IMR-90 (cell line): Measurements from ENCODE around the gene ELAC1. TPM values are rescaled to one million over a fixed set of nuclear protein-coding genes. Genes with fewer than 3 reads are reported as not detected.

ENCODE experiments used
- ATAC-seq: fragments of 200-7000 bp; cut with Tn5 transposase; 2 replicates; pipeline ENCODE4 v1.9.1; 2020; ENCODE audit warnings: low read depth, mild to moderate bottlenecking, moderate library complexity
- BruUV-seq: library from RNA; stranded (reverse); fragments of 400-500 nt; replicated peaks from 2 replicates; lab custom pipeline; 2021; lab: Mats Ljungman, UMichigan
- CTCF ChIA-PET: fragments of 300-600 bp; formaldehyde crosslinking; extraction: SDS; loops from one replicate; lab custom pipeline; 2021; ENCODE audit warnings: antibody characterized with exemption; lab: Yijun Ruan, JAX
- POLR2A ChIA-PET: fragments of 300-600 bp; sonication (Branson Sonifier 250); formaldehyde crosslinking; loops from one replicate; lab custom pipeline; 2022; ENCODE audit warnings: antibody characterized with exemption; ENCODE audit not compliant: unreplicated experiment; lab: Charles Lee
- DNase-seq: peaks from one replicate; pipeline ENCODE4 v3.0.0; 2013
- H2AFZ ChIP-seq: replicated peaks from 2 replicates; pipeline ENCODE3; 2013; ENCODE audit warnings: low read length, mild to moderate bottlenecking; ENCODE audit not compliant: poor library complexity
- H2AK5ac ChIP-seq: 2 replicates; pipeline ENCODE4 v1.6.1; 2013; ENCODE audit warnings: low read depth, low read length, inconsistent platforms
- H2AK9ac ChIP-seq: replicated peaks from 2 replicates; pipeline ENCODE3; 2013; ENCODE audit warnings: mild to moderate bottlenecking, low read depth, low read length, moderate library complexity; ENCODE audit not compliant: poor library complexity
- H2BK120ac ChIP-seq: 2 replicates; pipeline ENCODE4 v1.6.1; 2013; ENCODE audit warnings: low read depth, low read length, inconsistent platforms
- H2BK15ac ChIP-seq: 3 replicates; pipeline ENCODE4 v1.6.1; 2013; ENCODE audit warnings: low read depth, low read length, inconsistent platforms
- H2BK20ac ChIP-seq: 2 replicates; pipeline ENCODE4 v1.6.1; 2013; ENCODE audit warnings: low read depth, mild to moderate bottlenecking, inconsistent platforms, low read length, moderate library complexity
- H2BK5ac ChIP-seq: 2 replicates; pipeline ENCODE4 v1.6.1; 2013; ENCODE audit warnings: mild to moderate bottlenecking, low read depth, low read length, inconsistent platforms; ENCODE audit not compliant: poor library complexity, severe bottlenecking
- H3K14ac ChIP-seq: replicated peaks from 2 replicates; pipeline ENCODE4 v1.6.1; 2013; ENCODE audit warnings: low read depth, low read length, inconsistent platforms
- H3K18ac ChIP-seq: 2 replicates; pipeline ENCODE4 v1.6.1; 2013; ENCODE audit warnings: low read depth, low read length, control low read depth
- H3K23ac ChIP-seq: 2 replicates; pipeline ENCODE4 v1.6.1; 2013; ENCODE audit warnings: low read depth, low read length, inconsistent platforms
- H3K27ac ChIP-seq: 2 replicates; pipeline ENCODE4 v1.5.1; 2013; ENCODE audit warnings: mild to moderate bottlenecking, control low read depth, low read length; ENCODE audit not compliant: insufficient read depth
- H3K27me3 ChIP-seq: 2 replicates; pipeline ENCODE4 v1.6.1; 2013; ENCODE audit warnings: low read length; ENCODE audit not compliant: control insufficient read depth, insufficient read depth
- H3K36me3 ChIP-seq: 2 replicates; pipeline ENCODE4 v1.6.1; 2013; ENCODE audit warnings: low read length, mixed read lengths; ENCODE audit not compliant: control insufficient read depth, insufficient read depth
- H3K4ac ChIP-seq: 2 replicates; pipeline ENCODE4 v1.6.1; 2013; ENCODE audit warnings: low read depth, low read length, inconsistent platforms
- H3K4me1 ChIP-seq: 2 replicates; pipeline ENCODE4 v1.6.1; 2013; ENCODE audit warnings: low read length, mixed read lengths; ENCODE audit not compliant: control insufficient read depth, insufficient read depth
- H3K4me2 ChIP-seq: 2 replicates; pipeline ENCODE4 v1.6.1; 2013; ENCODE audit warnings: low read depth, mild to moderate bottlenecking, control low read depth, low read length, moderate library complexity
- H3K4me3 ChIP-seq: 2 replicates; pipeline ENCODE4 v1.5.1; 2013; ENCODE audit warnings: low read depth, mild to moderate bottlenecking, control low read depth, low read length, moderate library complexity; ENCODE audit not compliant: insufficient read depth
- H3K56ac ChIP-seq: 2 replicates; pipeline ENCODE4 v1.6.1; 2013; ENCODE audit warnings: low read length, inconsistent platforms; ENCODE audit not compliant: insufficient read depth; ENCODE audit errors: extremely low read depth
- H3K79me1 ChIP-seq, 2 experiments: 2 replicates each; pipeline ENCODE4 v1.6.1; 2013; ENCODE audit warnings: low read length in 2 of 2, inconsistent platforms in 1 of 2, low read depth in 1 of 2
- H3K9ac ChIP-seq: 2 replicates; pipeline ENCODE4 v1.6.1; 2013; ENCODE audit warnings: low read depth, low read length, control low read depth
- H3K9me1 ChIP-seq: 2 replicates; pipeline ENCODE4 v1.6.1; 2013; ENCODE audit warnings: low read length, inconsistent platforms; ENCODE audit not compliant: insufficient read depth
- H3K9me3 ChIP-seq: 2 replicates; pipeline ENCODE4 v1.6.1; 2013; ENCODE audit warnings: low read length; ENCODE audit not compliant: control insufficient read depth, insufficient read depth
- H4K20me1 ChIP-seq: 2 replicates; pipeline ENCODE4 v1.6.1; 2013; ENCODE audit warnings: low read length, inconsistent platforms; ENCODE audit not compliant: insufficient read depth
- H4K5ac ChIP-seq: 2 replicates; pipeline ENCODE4 v1.6.1; 2013; ENCODE audit warnings: mild to moderate bottlenecking, low read depth, low read length, control low read depth
- H4K8ac ChIP-seq, 2 experiments: 2 replicates each; pipeline ENCODE4 v1.6.1; 2013; ENCODE audit warnings: low read depth in 2 of 2, low read length in 2 of 2, control low read depth in 1 of 2, inconsistent platforms in 1 of 2
- H4K91ac ChIP-seq: 2 replicates; pipeline ENCODE4 v1.6.1; 2013; ENCODE audit warnings: low read depth, low read length, inconsistent platforms; ENCODE audit not compliant: insufficient read depth
- BHLHE40 ChIP-seq: fragments of 150-350 bp; IDR thresholded peaks from 2 replicates; pipeline ENCODE4 v1.6.1; 2016; ENCODE audit warnings: mild to moderate bottlenecking, low read depth, low read length
- CEBPB ChIP-seq: IDR thresholded peaks from 2 replicates; pipeline ENCODE4 v1.6.1; 2012; ENCODE audit warnings: low read depth, low read length, improper control_type of control experiment
- CHD1 ChIP-seq: IDR thresholded peaks from 2 replicates; pipeline ENCODE4 v1.6.1; 2012; ENCODE audit warnings: low read depth, low read length, improper control_type of control experiment
- ELK1 ChIP-seq: fragments of 150-350 bp; IDR thresholded peaks from 2 replicates; pipeline ENCODE4 v1.6.1; 2016; ENCODE audit warnings: low read depth, mild to moderate bottlenecking, low read length, moderate library complexity, borderline replicate concordance
- MAFK ChIP-seq: IDR thresholded peaks from 2 replicates; pipeline ENCODE4 v1.6.1; 2012; ENCODE audit warnings: low read depth, low read length, improper control_type of control experiment
- MAZ ChIP-seq: IDR thresholded peaks from 2 replicates; pipeline ENCODE4 v1.6.1; 2012; ENCODE audit warnings: low read depth, mild to moderate bottlenecking, low read length, improper control_type of control experiment, moderate library complexity, borderline replicate concordance
- MXI1 ChIP-seq: IDR thresholded peaks from 2 replicates; pipeline ENCODE4 v1.6.1; 2012; ENCODE audit warnings: low read depth, mild to moderate bottlenecking, low read length, moderate library complexity, borderline replicate concordance
- NFE2L2 ChIP-seq: fragments of 150-350 bp; IDR thresholded peaks from 2 replicates; pipeline ENCODE4 v1.6.1; 2016; ENCODE audit warnings: low read depth, mild to moderate bottlenecking, low read length
- POLR2A ChIP-seq: IDR thresholded peaks from 2 replicates; pipeline ENCODE4 v1.6.1; 2012; ENCODE audit warnings: mild to moderate bottlenecking, low read depth, low read length
- RAD21 ChIP-seq: IDR thresholded peaks from 2 replicates; pipeline ENCODE4 v1.6.1; 2012; ENCODE audit warnings: low read length, improper control_type of control experiment
- SMC3 ChIP-seq: fragments of 150-350 bp; IDR thresholded peaks from 2 replicates; pipeline ENCODE4 v1.6.1; 2016; ENCODE audit warnings: low read depth, mild to moderate bottlenecking, antibody characterized with exemption, low read length, moderate library complexity
- USF2 ChIP-seq: fragments of 150-350 bp; IDR thresholded peaks from 2 replicates; pipeline ENCODE4 v1.6.1; 2017; ENCODE audit warnings: mild to moderate bottlenecking, antibody characterized with exemption, low read length, low read depth
- WGBS, 2 experiments: methylation state at CpG; one replicate each; pipeline versions ENCODE4 v1.1.5 to v1.1.7; 2013; ENCODE audit warnings: missing lambda C conversion rate in 2 of 2; ENCODE audit not compliant: insufficient read length in 1 of 2; ENCODE audit errors: extremely low coverage in 2 of 2; 5-methylcytosine and 5-hydroxymethylcytosine counted together
- dilution Hi-C: fragments of 300-500 bp; cut with HindIII; formaldehyde crosslinking; loops from one replicate; pipeline ENCODE4 v1.14.3; 2018; ENCODE audit warnings: low sequenced_read_pairs; ENCODE audit not compliant: unreplicated experiment
- in situ Hi-C: fragments of 300-500 bp; cut with MboI; formaldehyde crosslinking; loops from 3 replicates; pipeline ENCODE4 v1.14.3; 2019; ENCODE audit warnings: low sequenced_read_pairs, inconsistent platforms, mixed read lengths
- intact Hi-C: fragments of 100-400 bp; cut with micrococcal nuclease; formaldehyde crosslinking; loops from 2 replicates; pipeline ENCODE4 v1.10.0; 2022
- polyA plus RNA-seq, 3 experiments: library from polyadenylated mRNA; depleted of rRNA; stranded (reverse); fragments of >200 nt; gene quantifications; 2 replicates each; pipeline ENCODE4 v1.2.3, GENCODE V29; 2012; ENCODE audit warnings: low replicate concordance in 1 of 3
- total RNA-seq: library from RNA; depleted of rRNA; stranded (reverse); fragments of >200 nt; gene quantifications from 2 replicates; pipeline ENCODE4 v1.2.3, GENCODE V29; 2012

ELAC1 gene
- total and polyA plus RNA-seq, 2 of the 4 experiments (the other 2 are of a cell fraction), result 5.2 to 8.4 TPM

GRCh38 chr18:50918153-50918552, 49.7 kb upstream of the ELAC1 start:
- H2AK9ac ChIP-seq, result no peak overlapping the region
- no peak overlapping the region for H2AFZ ChIP-seq
- no peak overlapping the region for H4K91ac ChIP-seq
- no peak overlapping the region for H2BK15ac ChIP-seq
- BruUV-seq, result no TSS peak
- WGBS, 2 experiments, result 100% methylated on average over 1 of the region's 5 CpGs; no CpG with 5 or more reads in 1 of the 2 experiments
- in situ Hi-C loops (no loop called here), dilution Hi-C loops (no loop called here), intact Hi-C loops (no loop called here)
- H3K4me1 ChIP-seq, result no peaks in the 10 kb centered on the region
- no peak overlapping the region for H2BK20ac ChIP-seq
- DNase-seq (no peak), ATAC-seq (no peak)
- H3K9ac ChIP-seq, result no peak overlapping the region
- POLR2A ChIA-PET, result no interaction called here
- H4K8ac ChIP-seq, result no peak overlapping the region
- H3K9me1 ChIP-seq, result no peaks in the 10 kb centered on the region
- no peak overlapping the region for H3K14ac ChIP-seq
- no peak overlapping the region for H2BK5ac ChIP-seq
- H3K27me3 ChIP-seq, result no peaks in the 10 kb centered on the region
- no peaks in the 10 kb centered on the region for H4K20me1 ChIP-seq
- H4K5ac ChIP-seq, result no peak overlapping the region
- no peak overlapping the region for H2AK5ac ChIP-seq
- no peak overlapping the region for H3K23ac ChIP-seq
- H3K4me2 ChIP-seq, result no peak overlapping the region
- H3K56ac ChIP-seq, result no peak overlapping the region
- H3K4me3 ChIP-seq, result no peak overlapping the region
- TF ChIP-seq MAZ, result no peak
- no peak for TF ChIP-seq RAD21
- no peak for TF ChIP-seq CHD1
- no peak for TF ChIP-seq MXI1
- no peak for TF ChIP-seq USF2
- no peak for TF ChIP-seq BHLHE40
- TF ChIP-seq CEBPB, result no peak
- TF ChIP-seq SMC3, result no peak
- TF ChIP-seq ELK1, result no peak
- TF ChIP-seq NFE2L2, result no peak
- no peak for TF ChIP-seq POLR2A
- TF ChIP-seq MAFK, result no peak
- CTCF ChIA-PET, result no interaction called here
- H2BK120ac ChIP-seq, result no peak overlapping the region
- no peak overlapping the region for H3K27ac ChIP-seq
- H3K4ac ChIP-seq, result no peak overlapping the region
- H3K9me3 ChIP-seq, result no peaks in the 10 kb centered on the region
- H3K79me1 ChIP-seq, result no peaks in the 10 kb centered on the region; a peak in 2 of 4 replicates
- H3K36me3 ChIP-seq, result peaks cover 2% of the 10 kb centered on the region
- no peak overlapping the region for H3K18ac ChIP-seq
